Keratinocyte (primary cell): Measurements from ENCODE around the gene GSTM1. TPM values are rescaled to one million over a fixed set of nuclear protein-coding genes. Genes with fewer than 3 reads are reported as not detected.
"Not testable (repeated sequence)": the region's sequence is repeated elsewhere in the genome, so short reads cannot be mapped to it uniquely, and the experiment has no call there.

Source experiments
- DNase-seq: peaks from one replicate; pipeline ENCODE4 v3.0.0-alpha.2; 2011; ENCODE audit warnings: low read depth, missing footprints, low spot score
- FAIRE-seq: peaks from 2 replicates; lab custom pipeline; 2011; peaks lifted over from hg19 to GRCh38; lab: Jason Lieb, UNC
- H2AFZ ChIP-seq: 2 replicates; pipeline ENCODE4 v1.6.0; 2012; ENCODE audit warnings: low read length, control low read depth, inconsistent platforms; ENCODE audit not compliant: control insufficient read depth
- H3K27ac ChIP-seq: 2 replicates; pipeline ENCODE4 v1.5.1; 2011; ENCODE audit warnings: low read length; ENCODE audit not compliant: control insufficient read depth, insufficient read depth
- H3K27me3 ChIP-seq: 3 replicates; pipeline ENCODE4 v1.6.0; 2011; ENCODE audit warnings: low read length; ENCODE audit not compliant: control insufficient read depth, insufficient read depth; ENCODE audit errors: extremely low read depth
- H3K36me3 ChIP-seq, 2 experiments: 2 replicates in 1 of 2; 3 replicates in 1 of 2; pipeline ENCODE4 v1.5.1; 2011; ENCODE audit warnings: low read length in 2 of 2, mild to moderate bottlenecking in 1 of 2; ENCODE audit not compliant: control insufficient read depth in 2 of 2, insufficient read depth in 2 of 2; ENCODE audit errors: extremely low read depth in 1 of 2
- H3K4me1 ChIP-seq: 3 replicates; pipeline ENCODE4 v1.5.1; 2011; ENCODE audit warnings: low read length; ENCODE audit not compliant: control insufficient read depth, insufficient read depth; ENCODE audit errors: extremely low read depth
- H3K4me2 ChIP-seq: 3 replicates; pipeline ENCODE4 v1.6.0; 2011; ENCODE audit warnings: low read depth, low read length; ENCODE audit not compliant: control insufficient read depth, insufficient read depth; ENCODE audit errors: extremely low read depth
- H3K4me3 ChIP-seq, 3 experiments: fragments of 200-600 bp in 1 of 3; sonication (generic) in 1 of 3; 2 replicates in 2 of 3; 3 replicates in 1 of 3; pipeline ENCODE4 v1.5.1; 2011 to 2016; ENCODE audit warnings: low read length in 3 of 3, mild to moderate bottlenecking in 3 of 3, control low read depth in 2 of 3, inconsistent platforms in 1 of 3, low read depth in 1 of 3, mixed read lengths in 1 of 3, mixed run types in 1 of 3, moderate library complexity in 1 of 3; ENCODE audit not compliant: control insufficient read depth in 2 of 3, insufficient read depth in 2 of 3; ENCODE audit errors: extremely low read depth in 1 of 3
- H3K79me2 ChIP-seq: 2 replicates; pipeline ENCODE4 v1.6.0; 2012; ENCODE audit warnings: low read length; ENCODE audit not compliant: control insufficient read depth, insufficient read depth
- H3K9ac ChIP-seq: 3 replicates; pipeline ENCODE4 v1.6.0; 2011; ENCODE audit warnings: low read length; ENCODE audit not compliant: control insufficient read depth, insufficient read depth; ENCODE audit errors: extremely low read depth
- H3K9me1 ChIP-seq: 3 replicates; pipeline ENCODE4 v1.6.0; 2011; ENCODE audit warnings: low read length; ENCODE audit not compliant: control insufficient read depth, insufficient read depth; ENCODE audit errors: extremely low read depth
- H3K9me3 ChIP-seq: 2 replicates; pipeline ENCODE4 v1.5.1; 2012; ENCODE audit warnings: low read depth, low read length; ENCODE audit not compliant: control insufficient read depth
- H4K20me1 ChIP-seq: 3 replicates; pipeline ENCODE4 v1.6.0; 2011; ENCODE audit warnings: low read length; ENCODE audit not compliant: control insufficient read depth, insufficient read depth; ENCODE audit errors: extremely low read depth
- EZH2 ChIP-seq: IDR thresholded peaks from one replicate; pipeline ENCODE4 v1.6.1; 2012; ENCODE audit warnings: inconsistent platforms, mild to moderate bottlenecking, low read length, moderate library complexity
- dilution Hi-C: fragments of 300-500 bp; cut with MboI; formaldehyde crosslinking; loops from one replicate; pipeline ENCODE4 v1.7.0; 2020; ENCODE audit warnings: low sequenced_read_pairs; ENCODE audit not compliant: extremely low pct_ligation_motif_present
- polyA plus RNA-seq, 5 experiments: library from polyadenylated mRNA; depleted of rRNA in 3 of 5; stranded (reverse) in 3 of 5; stranded (forward) in 1 of 5; unstranded in 1 of 5; fragments of >200 nt; gene quantifications; 1 replicate in 1 of 5; 2 replicates in 3 of 5; 3 replicates in 1 of 5; pipeline versions ENCODE4 v1.2.1 to v1.2.3, GENCODE V29; 2011 to 2012; ENCODE audit warnings: missing spikeins in 2 of 5, low read depth in 1 of 5, low replicate concordance in 1 of 5
- TF ChIP-seq, protein P1 (sequence below), 3 experiments: IDR thresholded peaks in 1 of 3; conservative IDR thresholded peaks in 1 of 3; optimal IDR thresholded peaks in 1 of 3; 2 replicates in 2 of 3; 3 replicates in 1 of 3; pipeline versions ENCODE3 to v1.5.1; 2011; ENCODE audit warnings: low read length in 3 of 3, mild to moderate bottlenecking in 3 of 3, moderate library complexity in 2 of 3, control low read depth in 1 of 3, inconsistent platforms in 1 of 3; ENCODE audit not compliant: insufficient read depth in 2 of 3; ENCODE audit errors: extremely low read depth in 1 of 3

Gene GSTM1
- polyA plus RNA-seq, 1 donor (not counting 4 experiments of a cell fraction or from before 2014, with no cell fraction given), result 13.5 TPM

DNA sequence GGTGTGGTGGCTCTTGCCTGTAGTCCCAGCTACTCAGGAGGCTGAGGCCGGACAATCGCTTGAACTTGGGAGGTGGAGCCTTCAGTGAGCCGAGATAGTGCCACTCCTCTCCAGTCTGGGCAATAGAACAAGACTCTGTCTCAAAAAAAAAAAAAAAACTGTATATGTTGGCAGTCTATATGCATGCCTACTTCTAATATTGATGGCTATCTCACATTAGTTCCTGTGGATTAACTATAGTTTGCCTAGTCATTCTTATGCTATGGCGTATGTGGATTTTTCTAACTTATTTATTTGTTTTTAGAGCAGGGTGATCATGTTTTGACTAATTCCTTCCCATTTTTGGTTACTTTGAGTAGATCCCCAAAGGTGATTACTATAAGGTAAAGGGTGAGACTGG, 9.4 kb downstream of the GSTM1 start:
- H3K9ac ChIP-seq, result no peak overlapping the region
- TF ChIP-seq, protein P1, sequence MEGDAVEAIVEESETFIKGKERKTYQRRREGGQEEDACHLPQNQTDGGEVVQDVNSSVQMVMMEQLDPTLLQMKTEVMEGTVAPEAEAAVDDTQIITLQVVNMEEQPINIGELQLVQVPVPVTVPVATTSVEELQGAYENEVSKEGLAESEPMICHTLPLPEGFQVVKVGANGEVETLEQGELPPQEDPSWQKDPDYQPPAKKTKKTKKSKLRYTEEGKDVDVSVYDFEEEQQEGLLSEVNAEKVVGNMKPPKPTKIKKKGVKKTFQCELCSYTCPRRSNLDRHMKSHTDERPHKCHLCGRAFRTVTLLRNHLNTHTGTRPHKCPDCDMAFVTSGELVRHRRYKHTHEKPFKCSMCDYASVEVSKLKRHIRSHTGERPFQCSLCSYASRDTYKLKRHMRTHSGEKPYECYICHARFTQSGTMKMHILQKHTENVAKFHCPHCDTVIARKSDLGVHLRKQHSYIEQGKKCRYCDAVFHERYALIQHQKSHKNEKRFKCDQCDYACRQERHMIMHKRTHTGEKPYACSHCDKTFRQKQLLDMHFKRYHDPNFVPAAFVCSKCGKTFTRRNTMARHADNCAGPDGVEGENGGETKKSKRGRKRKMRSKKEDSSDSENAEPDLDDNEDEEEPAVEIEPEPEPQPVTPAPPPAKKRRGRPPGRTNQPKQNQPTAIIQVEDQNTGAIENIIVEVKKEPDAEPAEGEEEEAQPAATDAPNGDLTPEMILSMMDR (optimal IDR thresholded peaks at IDR 0.05 in 1 of 3, IDR thresholded peaks at IDR 0.05 in 1 of 3, conservative IDR thresholded peaks at IDR 0.05 in 1 of 3; ENCODE audit: extremely low read depth in 1 of 3, insufficient read depth in 2 of 3, low read length in 3 of 3), result no peak
- no peak for TF ChIP-seq EZH2
- no peak overlapping the region for H3K27ac ChIP-seq
- no peak overlapping the region for H2AFZ ChIP-seq
- no peaks in the 10 kb centered on the region for H3K9me1 ChIP-seq
- H3K4me1 ChIP-seq, result peaks cover 6% of the 10 kb centered on the region
- H3K4me2 ChIP-seq, result no peak overlapping the region
- FAIRE-seq (no peak), DNase-seq (no peak)
- dilution Hi-C loops, result no loop called here
- no peak overlapping the region for H3K4me3 ChIP-seq
- H3K79me2 ChIP-seq, result no peaks in the 10 kb centered on the region
- no peaks in the 10 kb centered on the region for H3K27me3 ChIP-seq
- H3K36me3 ChIP-seq, result no peaks in the 10 kb centered on the region
- H3K9me3 ChIP-seq, result no peaks in the 10 kb centered on the region
- no peaks in the 10 kb centered on the region for H4K20me1 ChIP-seq

DNA sequence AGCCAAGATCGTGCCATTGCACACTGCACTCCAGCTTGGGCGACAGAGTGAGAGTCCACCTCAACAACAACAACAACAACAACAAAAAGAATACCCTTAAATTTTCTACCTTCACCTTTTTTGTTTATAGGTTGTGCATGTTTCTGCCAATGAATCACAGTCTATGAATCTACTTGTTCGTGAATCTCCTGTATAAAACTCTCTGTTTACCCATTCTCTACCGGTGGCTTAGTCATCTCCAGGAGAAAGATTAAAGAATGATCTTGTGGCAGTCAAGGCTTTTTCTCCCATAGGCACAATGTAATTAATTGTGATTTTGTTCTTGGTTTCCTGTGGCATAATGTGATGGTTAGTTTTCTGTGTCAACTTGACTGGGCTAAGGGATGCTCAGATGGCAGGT, 10.2 kb downstream of the GSTM1 start:
- H3K4me1 ChIP-seq, dilution Hi-C loops, H3K9me1 ChIP-seq, H3K9ac ChIP-seq, H3K4me2 ChIP-seq, H4K20me1 ChIP-seq, H3K9me3 ChIP-seq, H3K36me3 ChIP-seq, H3K79me2 ChIP-seq, H3K27ac ChIP-seq, H3K4me3 ChIP-seq, DNase-seq, H2AFZ ChIP-seq, H3K27me3 ChIP-seq: not testable (repeated sequence)
- peak; percentile 23 for FAIRE-seq

DNA sequence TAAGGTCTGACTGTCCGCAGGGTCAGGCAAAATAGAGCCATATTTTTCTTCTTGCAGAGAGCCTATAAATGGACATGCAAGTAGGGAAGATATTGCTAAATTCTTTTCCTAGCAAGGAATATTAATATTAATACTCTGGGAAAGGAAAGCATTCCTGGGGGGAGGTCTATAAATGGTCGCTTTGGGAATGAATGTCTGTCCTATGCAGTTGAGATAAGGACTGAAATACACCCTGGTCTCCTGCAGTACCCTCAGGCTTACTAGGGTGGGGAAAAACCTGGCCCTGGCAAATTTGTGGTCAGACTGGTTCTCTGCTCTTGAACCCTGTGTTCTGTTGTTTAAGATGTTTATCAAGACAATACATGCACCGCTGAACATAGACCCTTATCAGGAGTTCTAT, 15.3 kb downstream of the GSTM1 start:
- H3K4me2 ChIP-seq, H3K4me3 ChIP-seq, H3K27me3 ChIP-seq, H3K9me3 ChIP-seq, H3K4me1 ChIP-seq, H3K9me1 ChIP-seq, H3K9ac ChIP-seq, H3K79me2 ChIP-seq, dilution Hi-C loops, DNase-seq, H3K36me3 ChIP-seq, H2AFZ ChIP-seq, FAIRE-seq, H4K20me1 ChIP-seq, H3K27ac ChIP-seq: not testable (repeated sequence)
